Measurements from ENCODE around the gene FLNB. TPM values are rescaled to one million over a fixed set of nuclear protein-coding genes. Genes with fewer than 3 reads are reported as not detected.

Gene FLNB
- total RNA-seq, 1 experiment from 2014 or later: 580 TPM

DNA sequence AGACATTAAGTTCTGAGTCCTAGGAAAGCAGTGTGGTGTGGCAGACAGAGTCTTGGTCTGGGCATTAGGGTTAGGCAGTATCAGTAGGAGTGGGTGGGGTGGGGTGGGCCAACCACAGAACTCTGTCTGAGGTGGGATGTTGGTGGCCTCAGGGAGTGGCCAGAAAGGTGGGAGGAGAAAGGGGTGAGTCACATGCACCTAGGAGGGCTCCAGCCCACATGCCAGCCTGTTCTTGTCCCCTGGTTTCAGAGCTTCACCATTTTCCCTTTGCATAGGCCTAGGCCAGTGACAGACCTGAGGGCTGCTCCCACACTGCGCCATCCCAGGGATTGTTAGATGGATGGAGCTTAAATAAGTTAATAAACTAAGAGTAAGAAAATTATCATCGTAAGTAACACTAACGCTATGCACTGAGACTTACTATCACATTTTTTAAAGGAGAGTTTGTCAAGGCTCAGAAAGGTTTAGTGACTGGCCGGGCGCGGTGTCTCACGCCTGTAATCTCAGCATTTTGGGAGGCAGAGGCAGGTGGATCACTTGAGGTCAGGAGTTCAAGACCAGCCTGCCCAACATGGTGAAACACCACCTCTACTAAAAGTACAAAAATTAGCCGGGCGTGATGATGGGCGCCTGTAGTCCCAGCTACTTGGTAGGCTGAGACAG, 168.7 kb downstream of the FLNB start:
- no TSS peak for BruUV-seq (replicated peaks)
- CTCF ChIA-PET: interaction anchor here (0.6 to 6.7 kb wide), 42 partner anchors 10 to 1519 kb away, joined by 3 to 80 read pairs (median 4); partner anchors contain the start of genes HTD2 and RPP14
- intact Hi-C loops (cut with micrococcal nuclease): loop anchor here (5.0 kb wide), 1 partner anchor 170 kb away; the partner anchor contains the start of gene FLNB
- Mint-ChIP-seq H3K4me3 (ENCODE audit: unreplicated experiment) (peak overlapping the region; percentile 51), H3K9me3 (ENCODE audit: unreplicated experiment) (no peaks in the 10 kb centered on the region), H3K27ac (ENCODE audit: low read depth, unreplicated experiment) (no peak overlapping the region), H3K27me3 (ENCODE audit: insufficient read depth, unreplicated experiment) (no peaks in the 10 kb centered on the region), H3K36me3 (ENCODE audit: insufficient read depth, unreplicated experiment) (peaks cover 22% of the 10 kb centered on the region), H3K4me1 (ENCODE audit: insufficient read depth, unreplicated experiment) (peaks cover 23% of the 10 kb centered on the region)
- TF ChIP-seq, protein P1, sequence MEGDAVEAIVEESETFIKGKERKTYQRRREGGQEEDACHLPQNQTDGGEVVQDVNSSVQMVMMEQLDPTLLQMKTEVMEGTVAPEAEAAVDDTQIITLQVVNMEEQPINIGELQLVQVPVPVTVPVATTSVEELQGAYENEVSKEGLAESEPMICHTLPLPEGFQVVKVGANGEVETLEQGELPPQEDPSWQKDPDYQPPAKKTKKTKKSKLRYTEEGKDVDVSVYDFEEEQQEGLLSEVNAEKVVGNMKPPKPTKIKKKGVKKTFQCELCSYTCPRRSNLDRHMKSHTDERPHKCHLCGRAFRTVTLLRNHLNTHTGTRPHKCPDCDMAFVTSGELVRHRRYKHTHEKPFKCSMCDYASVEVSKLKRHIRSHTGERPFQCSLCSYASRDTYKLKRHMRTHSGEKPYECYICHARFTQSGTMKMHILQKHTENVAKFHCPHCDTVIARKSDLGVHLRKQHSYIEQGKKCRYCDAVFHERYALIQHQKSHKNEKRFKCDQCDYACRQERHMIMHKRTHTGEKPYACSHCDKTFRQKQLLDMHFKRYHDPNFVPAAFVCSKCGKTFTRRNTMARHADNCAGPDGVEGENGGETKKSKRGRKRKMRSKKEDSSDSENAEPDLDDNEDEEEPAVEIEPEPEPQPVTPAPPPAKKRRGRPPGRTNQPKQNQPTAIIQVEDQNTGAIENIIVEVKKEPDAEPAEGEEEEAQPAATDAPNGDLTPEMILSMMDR (IDR thresholded peaks at IDR 0.05; ENCODE audit: unreplicated experiment): no peak
- peak; percentile 28 for DNase-seq (ENCODE audit: unreplicated experiment)
- POLR2A ChIA-PET: interaction anchor here (0.5 to 1.2 kb wide), 4 partner anchors 30 to 207 kb away, joined by 3 read pairs; partner anchors contain the start of genes HTD2 and RPP14

DNA sequence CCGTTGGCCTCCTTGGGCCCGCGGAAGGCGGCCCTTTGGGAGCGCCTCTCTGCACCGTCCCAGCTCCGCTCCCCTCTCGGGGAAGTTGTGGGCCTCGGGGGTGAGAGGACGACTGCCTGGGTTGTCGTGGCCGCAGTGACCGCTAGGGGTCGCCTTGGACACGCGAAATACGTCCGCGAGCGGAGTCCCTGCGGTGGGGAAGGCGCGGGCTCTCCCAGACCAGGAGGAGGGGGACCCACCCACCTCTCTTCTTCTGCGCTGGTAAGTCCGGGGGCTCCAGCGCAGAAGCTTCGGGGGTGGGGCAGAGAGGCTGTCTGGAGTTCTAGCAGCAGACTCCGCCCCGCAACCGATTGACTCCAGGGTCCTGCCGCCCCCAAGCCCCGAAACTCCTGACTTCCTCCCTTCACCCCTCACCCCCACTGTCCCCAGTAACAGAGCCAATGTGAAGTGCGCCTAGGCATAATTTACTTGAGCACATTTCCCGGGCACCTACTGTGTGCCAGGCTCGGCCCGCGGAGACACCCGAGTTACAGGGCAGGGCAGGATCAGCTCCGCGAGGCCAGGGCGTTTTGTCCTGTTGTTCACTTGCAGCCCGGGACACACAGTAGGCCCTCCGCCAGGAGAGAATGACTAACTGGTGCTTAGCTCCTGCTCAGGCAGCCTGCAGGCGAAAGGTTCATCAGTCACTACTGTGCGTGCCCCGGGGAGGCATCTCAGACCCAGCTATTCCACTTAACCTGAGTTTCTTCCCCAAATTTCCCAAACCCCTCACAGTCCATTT, 169.7 kb downstream of the FLNB start:
- no TSS peak for BruUV-seq (replicated peaks)
- Mint-ChIP-seq H3K27ac (ENCODE audit: low read depth, unreplicated experiment) (no peak overlapping the region), H3K9me3 (ENCODE audit: unreplicated experiment) (no peaks in the 10 kb centered on the region), H3K4me1 (ENCODE audit: insufficient read depth, unreplicated experiment) (peaks cover 24% of the 10 kb centered on the region), H3K36me3 (ENCODE audit: insufficient read depth, unreplicated experiment) (peaks cover 19% of the 10 kb centered on the region), H3K27me3 (ENCODE audit: insufficient read depth, unreplicated experiment) (no peaks in the 10 kb centered on the region), H3K4me3 (ENCODE audit: unreplicated experiment) (peak overlapping the region; percentile 51)
- TF ChIP-seq, protein P1 (IDR thresholded peaks at IDR 0.05; ENCODE audit: unreplicated experiment): peak; percentile 82
- ChIA-PET CTCF (interaction anchor here (0.5 to 6.7 kb wide), 44 partner anchors 9 to 515 kb away, joined by 3 to 80 read pairs (median 4); partner anchors contain the start of genes HTD2 and RPP14), POLR2A (interaction anchor here (0.5 to 1.2 kb wide), 4 partner anchors 31 to 234 kb away, joined by 3 read pairs; partner anchors contain the start of genes HTD2 and RPP14)
- DNase-seq (ENCODE audit: unreplicated experiment): peak; percentile 78
- intact Hi-C loops (cut with micrococcal nuclease): loop anchor here (5.0 kb wide), 1 partner anchor 171 kb away; the partner anchor contains the start of gene FLNB

DNA sequence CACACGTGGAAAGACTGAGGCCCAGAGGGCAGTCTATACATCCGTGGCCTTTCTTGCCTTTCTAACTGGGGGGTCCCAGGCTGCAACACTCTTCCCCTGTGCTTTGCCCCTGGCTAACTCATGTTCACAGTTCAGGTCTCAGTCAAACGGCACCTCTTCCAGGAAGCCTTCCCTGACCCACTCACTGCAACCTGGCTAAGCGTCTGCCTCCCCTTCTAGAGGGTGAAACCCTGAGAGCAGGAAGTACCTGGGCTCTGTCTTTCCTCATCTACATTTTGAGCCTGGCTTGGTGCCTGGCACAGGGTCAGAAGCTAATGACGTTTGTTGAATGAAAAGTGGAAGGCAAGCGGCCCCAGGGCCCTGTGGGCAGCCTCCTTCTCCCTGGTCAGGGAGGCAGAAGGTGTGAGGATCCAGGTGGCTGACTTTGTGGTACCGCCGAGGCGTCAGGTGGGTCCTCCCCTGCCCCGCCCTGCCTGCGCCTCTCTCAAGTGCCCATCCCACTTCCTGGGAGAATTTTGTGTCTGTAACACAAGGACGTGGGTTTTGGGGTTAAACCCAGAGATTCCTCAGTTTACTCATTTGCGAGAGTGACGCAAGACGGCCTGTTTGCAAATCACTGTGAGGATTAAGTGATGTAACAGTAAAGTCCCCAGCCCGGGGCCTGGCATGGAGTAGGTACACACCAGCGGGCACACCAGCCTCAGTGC, 170.5 kb downstream of the FLNB start:
- H3K4me1 Mint-ChIP-seq (ENCODE audit: insufficient read depth, unreplicated experiment): peaks cover 21% of the 10 kb centered on the region
- H3K27me3 Mint-ChIP-seq (ENCODE audit: insufficient read depth, unreplicated experiment): no peaks in the 10 kb centered on the region
- ChIA-PET CTCF (interaction anchor here (0.5 to 6.7 kb wide), 26 partner anchors 9 to 516 kb away, joined by 3 to 80 read pairs (median 4); partner anchors contain the start of genes HTD2 and RPP14), POLR2A (interaction anchor here (0.5 kb wide), 1 partner anchor 233 kb away, joined by 3 read pairs; no protein-coding TSS in a partner anchor)
- BruUV-seq (replicated peaks): no TSS peak
- peak; percentile 58 for DNase-seq (ENCODE audit: unreplicated experiment)
- peaks cover 11% of the 10 kb centered on the region for H3K36me3 Mint-ChIP-seq (ENCODE audit: insufficient read depth, unreplicated experiment)
- H3K4me3 Mint-ChIP-seq (ENCODE audit: unreplicated experiment): no peak overlapping the region
- TF ChIP-seq, protein P1 (IDR thresholded peaks at IDR 0.05; ENCODE audit: unreplicated experiment): no peak
- H3K27ac Mint-ChIP-seq (ENCODE audit: low read depth, unreplicated experiment): no peak overlapping the region
- no peaks in the 10 kb centered on the region for H3K9me3 Mint-ChIP-seq (ENCODE audit: unreplicated experiment)
- intact Hi-C loops (cut with micrococcal nuclease): loop anchor here (5.0 kb wide), 1 partner anchor 171 kb away; the partner anchor contains the start of gene FLNB
